SK-N-SH treated with all-trans-retinoic acid at 6 μM for 48 hours (cell line): ENCODE measurements around the gene AMOTL1.

ENCODE experiments used
- ATAC-seq: fragments of 200-7000 bp; cut with Tn5 transposase; 3 replicates; pipeline ENCODE4 v1.9.1; 2020; ENCODE audit warnings: mild to moderate bottlenecking, moderate library complexity
- ARNTL ChIP-seq: fragments of 450-650 bp; formaldehyde crosslinking; IDR thresholded peaks from 2 replicates; pipeline ENCODE4 v1.5.0; 2020; ENCODE audit warnings: low read depth, mild to moderate bottlenecking, moderate library complexity, borderline replicate concordance
- BACH2 ChIP-seq: fragments of 250-450 bp; sonication (Bioruptor Pico); IDR thresholded peaks from 2 replicates; pipeline ENCODE4 v1.9.0; 2021; ENCODE audit warnings: mild to moderate bottlenecking, borderline replicate concordance
- CSDC2 ChIP-seq: fragments of 250-450 bp; sonication (Bioruptor Pico); IDR thresholded peaks from 2 replicates; pipeline ENCODE4 v1.5.0; 2020; ENCODE audit warnings: mild to moderate bottlenecking, moderate library complexity
- ESRRG ChIP-seq: fragments of 250-450 bp; sonication (Bioruptor Pico); IDR thresholded peaks from 2 replicates; pipeline ENCODE4 v1.6.1; 2021; ENCODE audit warnings: mild to moderate bottlenecking
- GLIS3 ChIP-seq: fragments of 250-450 bp; sonication (Bioruptor Pico); IDR thresholded peaks from 2 replicates; pipeline ENCODE4 v1.5.0; 2020; ENCODE audit warnings: mild to moderate bottlenecking, moderate library complexity
- ISL1 ChIP-seq: fragments of 250-450 bp; sonication (Bioruptor Pico); IDR thresholded peaks from 2 replicates; pipeline ENCODE4 v2.1.2; 2022; ENCODE audit warnings: mild to moderate bottlenecking, moderate library complexity
- OSR1 ChIP-seq: fragments of 250-450 bp; sonication (Bioruptor Pico); IDR thresholded peaks from 2 replicates; pipeline ENCODE4 v1.8.0; 2022; ENCODE audit warnings: moderate library complexity, mild to moderate bottlenecking, inconsistent platforms
- PPARA ChIP-seq: fragments of 250-450 bp; sonication (Bioruptor Pico); IDR thresholded peaks from 2 replicates; pipeline ENCODE4 v1.5.0; 2020; ENCODE audit warnings: mild to moderate bottlenecking, borderline replicate concordance
- RARB ChIP-seq: fragments of 250-450 bp; sonication (Bioruptor Pico); IDR thresholded peaks from 2 replicates; pipeline ENCODE4 v1.8.0; 2021; ENCODE audit warnings: mild to moderate bottlenecking, moderate library complexity
- SNAI2 ChIP-seq: fragments of 250-450 bp; sonication (Bioruptor Pico); IDR thresholded peaks from 2 replicates; pipeline ENCODE4 v1.5.0; 2020; ENCODE audit warnings: mild to moderate bottlenecking, moderate library complexity
- TCF4 ChIP-seq: fragments of 250-450 bp; sonication (Bioruptor Pico); IDR thresholded peaks from 2 replicates; pipeline ENCODE4 v1.8.0; 2021; ENCODE audit warnings: mild to moderate bottlenecking, moderate library complexity, borderline replicate concordance
- TOX ChIP-seq: fragments of 250-450 bp; sonication (Bioruptor Pico); IDR thresholded peaks from 2 replicates; pipeline ENCODE4 v1.8.0; 2021; ENCODE audit warnings: mild to moderate bottlenecking, moderate library complexity, borderline replicate concordance
- TSHZ2 ChIP-seq: fragments of 250-450 bp; sonication (Bioruptor Pico); IDR thresholded peaks from 2 replicates; pipeline ENCODE4 v1.5.0; 2020; ENCODE audit warnings: mild to moderate bottlenecking, moderate library complexity
- ZC3H10 ChIP-seq: fragments of 250-450 bp; sonication (Bioruptor Pico); IDR thresholded peaks from 2 replicates; pipeline ENCODE4 v1.5.1; 2021; ENCODE audit warnings: mild to moderate bottlenecking, moderate library complexity
- ZFP3 ChIP-seq: fragments of 250-450 bp; sonication (Bioruptor Pico); IDR thresholded peaks from 2 replicates; pipeline ENCODE4 v1.5.0; 2020; ENCODE audit warnings: mild to moderate bottlenecking, moderate library complexity
- ZFP30 ChIP-seq: fragments of 450-650 bp; formaldehyde crosslinking; IDR thresholded peaks from 2 replicates; pipeline ENCODE4 v1.5.0; 2022; ENCODE audit warnings: mild to moderate bottlenecking, moderate library complexity
- ZNF565 ChIP-seq: fragments of 450-650 bp; formaldehyde crosslinking; conservative IDR thresholded peaks from 2 replicates; pipeline ENCODE4 v1.5.0; 2020; ENCODE audit warnings: low read depth, mild to moderate bottlenecking, moderate library complexity
- ZNF70 ChIP-seq: fragments of 450-650 bp; formaldehyde crosslinking; IDR thresholded peaks from 2 replicates; pipeline ENCODE4 v1.5.0; 2020; ENCODE audit warnings: mild to moderate bottlenecking, moderate library complexity
- ZNF8 ChIP-seq: fragments of 450-650 bp; formaldehyde crosslinking; IDR thresholded peaks from 2 replicates; pipeline ENCODE4 v1.5.0; 2020; ENCODE audit warnings: mild to moderate bottlenecking, moderate library complexity
- TF ChIP-seq, protein P1 (sequence below): fragments of 250-450 bp; sonication (Bioruptor Pico); IDR thresholded peaks from 2 replicates; pipeline ENCODE4 v1.5.1; 2021; ENCODE audit warnings: mild to moderate bottlenecking, moderate library complexity
- TF ChIP-seq, protein P2 (sequence below): fragments of 250-450 bp; sonication (Bioruptor Pico); IDR thresholded peaks from 2 replicates; pipeline ENCODE4 v1.5.1; 2020; ENCODE audit warnings: low read depth, mild to moderate bottlenecking, moderate library complexity
- TF ChIP-seq, protein P3 (sequence below): fragments of 250-450 bp; sonication (Bioruptor Pico); IDR thresholded peaks from 2 replicates; pipeline ENCODE4 v1.8.0; 2021; ENCODE audit warnings: low read depth, mild to moderate bottlenecking, moderate library complexity, borderline replicate concordance
- TF ChIP-seq, protein P4 (sequence below): fragments of 250-450 bp; sonication (Bioruptor Pico); IDR thresholded peaks from 2 replicates; pipeline ENCODE4 v1.8.0; 2020; ENCODE audit warnings: mild to moderate bottlenecking, moderate library complexity, borderline replicate concordance

AMOTL1 gene

DNA sequence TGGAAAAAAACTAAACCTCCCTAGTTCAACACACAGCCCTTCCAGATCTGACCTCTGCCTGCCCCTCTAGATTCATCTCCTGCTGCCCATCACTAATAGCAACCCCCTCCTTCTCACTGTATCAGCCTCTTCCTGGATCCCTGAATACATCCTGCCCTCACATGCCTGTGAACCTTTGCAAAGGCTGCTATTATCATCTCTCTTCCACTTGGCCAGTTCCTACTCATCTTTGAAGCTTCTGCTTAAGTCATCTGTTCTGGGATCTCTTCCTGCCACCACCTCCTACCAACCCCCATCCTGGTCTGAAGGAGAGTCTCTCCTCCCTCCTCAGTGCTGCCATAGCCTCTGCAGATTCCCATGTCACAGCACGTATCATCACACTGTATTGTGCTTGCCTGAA, 38.0 kb upstream of the AMOTL1 start:
- TF ChIP-seq ZNF8 (CRISPR knock-in tag) (no peak), ARNTL (no peak), TCF4 (CRISPR knock-in tag) (no peak), CSDC2 (CRISPR knock-in tag) (no peak), ISL1 (CRISPR knock-in tag) (no peak), ZNF70 (peak; percentile 78)
- ATAC-seq, result no peak

DNA sequence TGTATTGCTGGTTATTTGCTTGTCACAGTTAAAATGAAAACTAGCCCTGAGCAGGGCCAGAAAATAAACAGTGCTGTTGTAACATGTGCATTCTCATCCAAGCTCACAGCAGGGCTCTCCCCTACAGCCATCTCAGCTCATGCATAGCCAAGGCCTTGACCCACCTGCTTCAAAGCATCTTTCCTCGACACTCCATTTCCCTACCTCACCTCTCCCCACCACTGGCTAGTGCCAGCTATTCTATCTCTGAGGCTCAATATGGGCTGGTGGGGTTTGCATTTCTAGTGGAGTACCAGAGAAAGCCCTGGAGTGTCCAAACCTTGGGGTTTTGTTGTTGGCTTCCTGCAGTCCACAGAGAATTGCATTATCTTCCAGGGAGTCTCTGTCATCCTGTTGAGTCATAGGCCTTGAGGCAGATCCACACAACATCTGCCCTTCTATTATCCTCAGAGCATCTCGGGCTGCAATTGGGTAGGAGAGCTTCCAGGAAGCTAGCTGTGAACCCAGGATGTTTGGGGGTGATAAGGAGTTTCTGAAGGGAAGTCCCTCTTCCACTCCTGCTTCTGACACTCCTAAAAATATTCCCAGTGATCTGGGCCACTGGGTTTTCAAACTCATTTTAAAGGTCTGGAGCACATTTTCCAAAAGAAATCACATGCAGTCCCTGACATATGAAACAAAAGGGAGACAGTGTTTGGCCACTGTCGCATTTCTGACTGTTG, 36.1 kb upstream of the AMOTL1 start:
- TF ChIP-seq, protein P1, sequence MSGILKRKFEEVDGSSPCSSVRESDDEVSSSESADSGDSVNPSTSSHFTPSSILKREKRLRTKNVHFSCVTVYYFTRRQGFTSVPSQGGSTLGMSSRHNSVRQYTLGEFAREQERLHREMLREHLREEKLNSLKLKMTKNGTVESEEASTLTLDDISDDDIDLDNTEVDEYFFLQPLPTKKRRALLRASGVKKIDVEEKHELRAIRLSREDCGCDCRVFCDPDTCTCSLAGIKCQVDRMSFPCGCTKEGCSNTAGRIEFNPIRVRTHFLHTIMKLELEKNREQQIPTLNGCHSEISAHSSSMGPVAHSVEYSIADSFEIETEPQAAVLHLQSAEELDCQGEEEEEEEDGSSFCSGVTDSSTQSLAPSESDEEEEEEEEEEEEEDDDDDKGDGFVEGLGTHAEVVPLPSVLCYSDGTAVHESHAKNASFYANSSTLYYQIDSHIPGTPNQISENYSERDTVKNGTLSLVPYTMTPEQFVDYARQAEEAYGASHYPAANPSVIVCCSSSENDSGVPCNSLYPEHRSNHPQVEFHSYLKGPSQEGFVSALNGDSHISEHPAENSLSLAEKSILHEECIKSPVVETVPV, result no peak
- TF ChIP-seq, protein P2, sequence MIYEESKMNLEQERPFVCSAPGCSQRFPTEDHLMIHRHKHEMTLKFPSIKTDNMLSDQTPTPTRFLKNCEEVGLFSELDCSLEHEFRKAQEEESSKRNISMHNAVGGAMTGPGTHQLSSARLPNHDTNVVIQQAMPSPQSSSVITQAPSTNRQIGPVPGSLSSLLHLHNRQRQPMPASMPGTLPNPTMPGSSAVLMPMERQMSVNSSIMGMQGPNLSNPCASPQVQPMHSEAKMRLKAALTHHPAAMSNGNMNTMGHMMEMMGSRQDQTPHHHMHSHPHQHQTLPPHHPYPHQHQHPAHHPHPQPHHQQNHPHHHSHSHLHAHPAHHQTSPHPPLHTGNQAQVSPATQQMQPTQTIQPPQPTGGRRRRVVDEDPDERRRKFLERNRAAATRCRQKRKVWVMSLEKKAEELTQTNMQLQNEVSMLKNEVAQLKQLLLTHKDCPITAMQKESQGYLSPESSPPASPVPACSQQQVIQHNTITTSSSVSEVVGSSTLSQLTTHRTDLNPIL (CRISPR knock-in tag), result no peak
- TF ChIP-seq GLIS3 (CRISPR knock-in tag) (no peak), ZC3H10 (CRISPR knock-in tag) (no peak), TOX (no peak), TCF4 (CRISPR knock-in tag) (peak; percentile 50; the same call in 1 of the 2 replicates), ZNF8 (CRISPR knock-in tag) (no peak), SNAI2 (CRISPR knock-in tag) (peak; percentile 74; the same call in 1 of the 2 replicates), ZFP3 (CRISPR knock-in tag) (peak; percentile 65; the same call in 1 of the 2 replicates), ZNF565 (no peak), ZFP30 (CRISPR knock-in tag) (no peak), ESRRG (CRISPR knock-in tag) (no peak), ARNTL (no peak), CSDC2 (CRISPR knock-in tag) (no peak), BACH2 (CRISPR knock-in tag) (no peak)
- peak; percentile 89 for ATAC-seq

DNA sequence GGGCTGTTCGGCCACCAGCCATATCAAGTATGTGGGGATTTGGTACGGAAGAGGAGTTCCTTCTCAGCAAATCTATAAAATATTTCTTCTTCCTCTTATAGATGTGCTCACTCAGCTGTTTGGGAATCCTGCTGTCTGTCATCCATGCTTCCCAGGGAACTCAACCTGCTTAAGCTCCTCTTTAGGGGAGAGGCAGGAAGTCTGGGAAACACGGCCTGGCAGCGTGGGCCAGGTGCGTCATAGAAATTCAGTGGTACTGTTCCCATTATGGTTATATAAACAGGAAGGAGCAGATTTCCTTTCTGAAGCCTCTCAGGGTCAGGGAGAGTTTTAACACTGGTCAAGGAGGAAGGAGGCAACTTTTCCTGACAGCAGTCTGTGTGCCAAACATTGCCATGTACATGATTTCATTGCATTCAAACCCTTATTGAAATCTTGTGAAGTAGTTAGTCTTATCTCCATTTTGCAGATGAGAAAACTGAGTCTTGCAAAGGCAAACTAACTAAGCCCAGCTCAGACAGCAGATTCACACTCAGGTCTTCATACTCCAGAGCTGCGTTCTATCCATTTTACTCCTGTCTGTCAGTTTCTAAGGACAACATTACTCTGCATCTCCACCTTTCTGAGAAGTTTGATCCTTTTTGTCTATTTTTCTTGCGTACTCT, 35.4 kb upstream of the AMOTL1 start:
- ATAC-seq, result peak; percentile 7; the same call in 2 of the 3 replicates
- TF ChIP-seq ESRRG (CRISPR knock-in tag) (no peak), BACH2 (CRISPR knock-in tag) (no peak), TCF4 (CRISPR knock-in tag) (no peak; the same call in 1 of the 2 replicates), ARNTL (no peak), ZC3H10 (CRISPR knock-in tag) (no peak), ISL1 (CRISPR knock-in tag) (no peak), GLIS3 (CRISPR knock-in tag) (no peak), OSR1 (CRISPR knock-in tag) (no peak), RARB (CRISPR knock-in tag) (no peak), ZNF565 (no peak), ZNF70 (no peak), ZFP3 (CRISPR knock-in tag) (no peak), SNAI2 (CRISPR knock-in tag) (no peak), PPARA (CRISPR knock-in tag) (no peak), TSHZ2 (CRISPR knock-in tag) (no peak), ZFP30 (CRISPR knock-in tag) (no peak)
- TF ChIP-seq, protein P2 (CRISPR knock-in tag), result no peak
- TF ChIP-seq, protein P1, result no peak
- TF ChIP-seq, protein P3, sequence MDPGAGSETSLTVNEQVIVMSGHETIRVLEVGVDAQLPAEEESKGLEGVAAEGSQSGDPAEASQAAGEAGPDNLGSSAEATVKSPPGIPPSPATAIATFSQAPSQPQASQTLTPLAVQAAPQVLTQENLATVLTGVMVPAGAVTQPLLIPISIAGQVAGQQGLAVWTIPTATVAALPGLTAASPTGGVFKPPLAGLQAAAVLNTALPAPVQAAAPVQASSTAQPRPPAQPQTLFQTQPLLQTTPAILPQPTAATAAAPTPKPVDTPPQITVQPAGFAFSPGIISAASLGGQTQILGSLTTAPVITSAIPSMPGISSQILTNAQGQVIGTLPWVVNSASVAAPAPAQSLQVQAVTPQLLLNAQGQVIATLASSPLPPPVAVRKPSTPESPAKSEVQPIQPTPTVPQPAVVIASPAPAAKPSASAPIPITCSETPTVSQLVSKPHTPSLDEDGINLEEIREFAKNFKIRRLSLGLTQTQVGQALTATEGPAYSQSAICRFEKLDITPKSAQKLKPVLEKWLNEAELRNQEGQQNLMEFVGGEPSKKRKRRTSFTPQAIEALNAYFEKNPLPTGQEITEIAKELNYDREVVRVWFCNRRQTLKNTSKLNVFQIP (CRISPR knock-in tag), result no peak
- TF ChIP-seq, protein P4, sequence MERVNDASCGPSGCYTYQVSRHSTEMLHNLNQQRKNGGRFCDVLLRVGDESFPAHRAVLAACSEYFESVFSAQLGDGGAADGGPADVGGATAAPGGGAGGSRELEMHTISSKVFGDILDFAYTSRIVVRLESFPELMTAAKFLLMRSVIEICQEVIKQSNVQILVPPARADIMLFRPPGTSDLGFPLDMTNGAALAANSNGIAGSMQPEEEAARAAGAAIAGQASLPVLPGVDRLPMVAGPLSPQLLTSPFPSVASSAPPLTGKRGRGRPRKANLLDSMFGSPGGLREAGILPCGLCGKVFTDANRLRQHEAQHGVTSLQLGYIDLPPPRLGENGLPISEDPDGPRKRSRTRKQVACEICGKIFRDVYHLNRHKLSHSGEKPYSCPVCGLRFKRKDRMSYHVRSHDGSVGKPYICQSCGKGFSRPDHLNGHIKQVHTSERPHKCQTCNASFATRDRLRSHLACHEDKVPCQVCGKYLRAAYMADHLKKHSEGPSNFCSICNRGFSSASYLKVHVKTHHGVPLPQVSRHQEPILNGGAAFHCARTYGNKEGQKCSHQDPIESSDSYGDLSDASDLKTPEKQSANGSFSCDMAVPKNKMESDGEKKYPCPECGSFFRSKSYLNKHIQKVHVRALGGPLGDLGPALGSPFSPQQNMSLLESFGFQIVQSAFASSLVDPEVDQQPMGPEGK, result no peak
